SK-N-SH treated with all-trans-retinoic acid at 6 μM for 48 hours (cell line): ENCODE data around the gene IKBKG.

Experiments used
- ATAC-seq: fragments of 200-7000 bp; cut with Tn5 transposase; 3 replicates; pipeline ENCODE4 v1.9.1; 2020; ENCODE audit warnings: mild to moderate bottlenecking, moderate library complexity
- BACH2 ChIP-seq: fragments of 250-450 bp; sonication (Bioruptor Pico); IDR thresholded peaks from 2 replicates; pipeline ENCODE4 v1.9.0; 2021; ENCODE audit warnings: mild to moderate bottlenecking, borderline replicate concordance
- CSDC2 ChIP-seq: fragments of 250-450 bp; sonication (Bioruptor Pico); IDR thresholded peaks from 2 replicates; pipeline ENCODE4 v1.5.0; 2020; ENCODE audit warnings: mild to moderate bottlenecking, moderate library complexity
- ISL1 ChIP-seq: fragments of 250-450 bp; sonication (Bioruptor Pico); IDR thresholded peaks from 2 replicates; pipeline ENCODE4 v2.1.2; 2022; ENCODE audit warnings: mild to moderate bottlenecking, moderate library complexity
- OSR1 ChIP-seq: fragments of 250-450 bp; sonication (Bioruptor Pico); IDR thresholded peaks from 2 replicates; pipeline ENCODE4 v1.8.0; 2022; ENCODE audit warnings: moderate library complexity, mild to moderate bottlenecking, inconsistent platforms
- PPARA ChIP-seq: fragments of 250-450 bp; sonication (Bioruptor Pico); IDR thresholded peaks from 2 replicates; pipeline ENCODE4 v1.5.0; 2020; ENCODE audit warnings: mild to moderate bottlenecking, borderline replicate concordance
- RARB ChIP-seq: fragments of 250-450 bp; sonication (Bioruptor Pico); IDR thresholded peaks from 2 replicates; pipeline ENCODE4 v1.8.0; 2021; ENCODE audit warnings: mild to moderate bottlenecking, moderate library complexity
- SNAI2 ChIP-seq: fragments of 250-450 bp; sonication (Bioruptor Pico); IDR thresholded peaks from 2 replicates; pipeline ENCODE4 v1.5.0; 2020; ENCODE audit warnings: mild to moderate bottlenecking, moderate library complexity
- TCF4 ChIP-seq: fragments of 250-450 bp; sonication (Bioruptor Pico); IDR thresholded peaks from 2 replicates; pipeline ENCODE4 v1.8.0; 2021; ENCODE audit warnings: mild to moderate bottlenecking, moderate library complexity, borderline replicate concordance
- TOX ChIP-seq: fragments of 250-450 bp; sonication (Bioruptor Pico); IDR thresholded peaks from 2 replicates; pipeline ENCODE4 v1.8.0; 2021; ENCODE audit warnings: mild to moderate bottlenecking, moderate library complexity, borderline replicate concordance
- ZC3H10 ChIP-seq: fragments of 250-450 bp; sonication (Bioruptor Pico); IDR thresholded peaks from 2 replicates; pipeline ENCODE4 v1.5.1; 2021; ENCODE audit warnings: mild to moderate bottlenecking, moderate library complexity
- ZFP3 ChIP-seq: fragments of 250-450 bp; sonication (Bioruptor Pico); IDR thresholded peaks from 2 replicates; pipeline ENCODE4 v1.5.0; 2020; ENCODE audit warnings: mild to moderate bottlenecking, moderate library complexity
- ZFP30 ChIP-seq: fragments of 450-650 bp; formaldehyde crosslinking; IDR thresholded peaks from 2 replicates; pipeline ENCODE4 v1.5.0; 2022; ENCODE audit warnings: mild to moderate bottlenecking, moderate library complexity
- ZNF565 ChIP-seq: fragments of 450-650 bp; formaldehyde crosslinking; conservative IDR thresholded peaks from 2 replicates; pipeline ENCODE4 v1.5.0; 2020; ENCODE audit warnings: low read depth, mild to moderate bottlenecking, moderate library complexity
- ZNF8 ChIP-seq: fragments of 450-650 bp; formaldehyde crosslinking; IDR thresholded peaks from 2 replicates; pipeline ENCODE4 v1.5.0; 2020; ENCODE audit warnings: mild to moderate bottlenecking, moderate library complexity
- TF ChIP-seq, protein P1 (sequence below): fragments of 250-450 bp; sonication (Bioruptor Pico); IDR thresholded peaks from 2 replicates; pipeline ENCODE4 v1.5.1; 2020; ENCODE audit warnings: low read depth, mild to moderate bottlenecking, moderate library complexity
- TF ChIP-seq, protein P2 (sequence below): fragments of 250-450 bp; sonication (Bioruptor Pico); IDR thresholded peaks from 2 replicates; pipeline ENCODE4 v1.5.0; 2020; ENCODE audit warnings: mild to moderate bottlenecking, moderate library complexity
- TF ChIP-seq, protein P3 (sequence below): fragments of 250-450 bp; sonication (Bioruptor Pico); IDR thresholded peaks from 2 replicates; pipeline ENCODE4 v1.5.1; 2021; ENCODE audit warnings: mild to moderate bottlenecking, moderate library complexity
- TF ChIP-seq, protein P4 (sequence below): fragments of 250-450 bp; sonication (Bioruptor Pico); IDR thresholded peaks from 2 replicates; pipeline ENCODE4 v1.8.0; 2020; ENCODE audit warnings: mild to moderate bottlenecking, moderate library complexity, borderline replicate concordance
- TF ChIP-seq, protein P5 (sequence below): fragments of 250-450 bp; sonication (Bioruptor Pico); IDR thresholded peaks from 2 replicates; pipeline ENCODE4 v1.8.0; 2021; ENCODE audit warnings: low read depth, mild to moderate bottlenecking, moderate library complexity, borderline replicate concordance

The IKBKG gene

DNA sequence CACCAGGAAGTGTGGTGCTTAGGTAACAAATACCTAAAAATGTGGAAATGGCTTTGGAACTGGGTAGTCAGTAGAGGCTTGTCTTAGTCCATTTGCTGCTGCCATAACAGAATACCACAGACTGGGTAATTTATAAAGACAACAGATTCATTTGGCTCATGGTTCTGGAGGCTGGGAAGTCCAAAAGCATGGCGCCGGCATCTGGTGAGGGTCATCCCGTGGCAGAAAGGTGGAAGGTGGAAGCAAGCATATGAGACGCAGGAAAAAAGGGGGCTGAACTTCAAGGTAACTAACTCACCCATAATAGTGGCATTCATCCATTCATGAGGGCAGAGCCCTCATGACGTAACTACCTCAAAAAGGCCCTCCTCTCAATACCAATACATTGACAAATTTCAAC lies 38.0 kb upstream of the IKBKG start:
- no peak for TF ChIP-seq ZC3H10 (CRISPR knock-in tag)
- no peak for TF ChIP-seq ZFP30 (CRISPR knock-in tag)
- no peak for TF ChIP-seq ZNF8 (CRISPR knock-in tag)
- TF ChIP-seq, protein P1, sequence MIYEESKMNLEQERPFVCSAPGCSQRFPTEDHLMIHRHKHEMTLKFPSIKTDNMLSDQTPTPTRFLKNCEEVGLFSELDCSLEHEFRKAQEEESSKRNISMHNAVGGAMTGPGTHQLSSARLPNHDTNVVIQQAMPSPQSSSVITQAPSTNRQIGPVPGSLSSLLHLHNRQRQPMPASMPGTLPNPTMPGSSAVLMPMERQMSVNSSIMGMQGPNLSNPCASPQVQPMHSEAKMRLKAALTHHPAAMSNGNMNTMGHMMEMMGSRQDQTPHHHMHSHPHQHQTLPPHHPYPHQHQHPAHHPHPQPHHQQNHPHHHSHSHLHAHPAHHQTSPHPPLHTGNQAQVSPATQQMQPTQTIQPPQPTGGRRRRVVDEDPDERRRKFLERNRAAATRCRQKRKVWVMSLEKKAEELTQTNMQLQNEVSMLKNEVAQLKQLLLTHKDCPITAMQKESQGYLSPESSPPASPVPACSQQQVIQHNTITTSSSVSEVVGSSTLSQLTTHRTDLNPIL (CRISPR knock-in tag): no peak
- TF ChIP-seq, protein P2, sequence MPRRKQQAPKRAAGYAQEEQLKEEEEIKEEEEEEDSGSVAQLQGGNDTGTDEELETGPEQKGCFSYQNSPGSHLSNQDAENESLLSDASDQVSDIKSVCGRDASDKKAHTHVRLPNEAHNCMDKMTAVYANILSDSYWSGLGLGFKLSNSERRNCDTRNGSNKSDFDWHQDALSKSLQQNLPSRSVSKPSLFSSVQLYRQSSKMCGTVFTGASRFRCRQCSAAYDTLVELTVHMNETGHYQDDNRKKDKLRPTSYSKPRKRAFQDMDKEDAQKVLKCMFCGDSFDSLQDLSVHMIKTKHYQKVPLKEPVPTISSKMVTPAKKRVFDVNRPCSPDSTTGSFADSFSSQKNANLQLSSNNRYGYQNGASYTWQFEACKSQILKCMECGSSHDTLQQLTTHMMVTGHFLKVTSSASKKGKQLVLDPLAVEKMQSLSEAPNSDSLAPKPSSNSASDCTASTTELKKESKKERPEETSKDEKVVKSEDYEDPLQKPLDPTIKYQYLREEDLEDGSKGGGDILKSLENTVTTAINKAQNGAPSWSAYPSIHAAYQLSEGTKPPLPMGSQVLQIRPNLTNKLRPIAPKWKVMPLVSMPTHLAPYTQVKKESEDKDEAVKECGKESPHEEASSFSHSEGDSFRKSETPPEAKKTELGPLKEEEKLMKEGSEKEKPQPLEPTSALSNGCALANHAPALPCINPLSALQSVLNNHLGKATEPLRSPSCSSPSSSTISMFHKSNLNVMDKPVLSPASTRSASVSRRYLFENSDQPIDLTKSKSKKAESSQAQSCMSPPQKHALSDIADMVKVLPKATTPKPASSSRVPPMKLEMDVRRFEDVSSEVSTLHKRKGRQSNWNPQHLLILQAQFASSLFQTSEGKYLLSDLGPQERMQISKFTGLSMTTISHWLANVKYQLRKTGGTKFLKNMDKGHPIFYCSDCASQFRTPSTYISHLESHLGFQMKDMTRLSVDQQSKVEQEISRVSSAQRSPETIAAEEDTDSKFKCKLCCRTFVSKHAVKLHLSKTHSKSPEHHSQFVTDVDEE (CRISPR knock-in tag): no peak
- TF ChIP-seq, protein P3, sequence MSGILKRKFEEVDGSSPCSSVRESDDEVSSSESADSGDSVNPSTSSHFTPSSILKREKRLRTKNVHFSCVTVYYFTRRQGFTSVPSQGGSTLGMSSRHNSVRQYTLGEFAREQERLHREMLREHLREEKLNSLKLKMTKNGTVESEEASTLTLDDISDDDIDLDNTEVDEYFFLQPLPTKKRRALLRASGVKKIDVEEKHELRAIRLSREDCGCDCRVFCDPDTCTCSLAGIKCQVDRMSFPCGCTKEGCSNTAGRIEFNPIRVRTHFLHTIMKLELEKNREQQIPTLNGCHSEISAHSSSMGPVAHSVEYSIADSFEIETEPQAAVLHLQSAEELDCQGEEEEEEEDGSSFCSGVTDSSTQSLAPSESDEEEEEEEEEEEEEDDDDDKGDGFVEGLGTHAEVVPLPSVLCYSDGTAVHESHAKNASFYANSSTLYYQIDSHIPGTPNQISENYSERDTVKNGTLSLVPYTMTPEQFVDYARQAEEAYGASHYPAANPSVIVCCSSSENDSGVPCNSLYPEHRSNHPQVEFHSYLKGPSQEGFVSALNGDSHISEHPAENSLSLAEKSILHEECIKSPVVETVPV (CRISPR knock-in tag): no peak
- TF ChIP-seq ZFP3 (CRISPR knock-in tag): no peak
- TF ChIP-seq, protein P4, sequence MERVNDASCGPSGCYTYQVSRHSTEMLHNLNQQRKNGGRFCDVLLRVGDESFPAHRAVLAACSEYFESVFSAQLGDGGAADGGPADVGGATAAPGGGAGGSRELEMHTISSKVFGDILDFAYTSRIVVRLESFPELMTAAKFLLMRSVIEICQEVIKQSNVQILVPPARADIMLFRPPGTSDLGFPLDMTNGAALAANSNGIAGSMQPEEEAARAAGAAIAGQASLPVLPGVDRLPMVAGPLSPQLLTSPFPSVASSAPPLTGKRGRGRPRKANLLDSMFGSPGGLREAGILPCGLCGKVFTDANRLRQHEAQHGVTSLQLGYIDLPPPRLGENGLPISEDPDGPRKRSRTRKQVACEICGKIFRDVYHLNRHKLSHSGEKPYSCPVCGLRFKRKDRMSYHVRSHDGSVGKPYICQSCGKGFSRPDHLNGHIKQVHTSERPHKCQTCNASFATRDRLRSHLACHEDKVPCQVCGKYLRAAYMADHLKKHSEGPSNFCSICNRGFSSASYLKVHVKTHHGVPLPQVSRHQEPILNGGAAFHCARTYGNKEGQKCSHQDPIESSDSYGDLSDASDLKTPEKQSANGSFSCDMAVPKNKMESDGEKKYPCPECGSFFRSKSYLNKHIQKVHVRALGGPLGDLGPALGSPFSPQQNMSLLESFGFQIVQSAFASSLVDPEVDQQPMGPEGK (CRISPR knock-in tag): no peak
- no peak for TF ChIP-seq TCF4 (CRISPR knock-in tag)
- TF ChIP-seq OSR1 (CRISPR knock-in tag): no peak

DNA sequence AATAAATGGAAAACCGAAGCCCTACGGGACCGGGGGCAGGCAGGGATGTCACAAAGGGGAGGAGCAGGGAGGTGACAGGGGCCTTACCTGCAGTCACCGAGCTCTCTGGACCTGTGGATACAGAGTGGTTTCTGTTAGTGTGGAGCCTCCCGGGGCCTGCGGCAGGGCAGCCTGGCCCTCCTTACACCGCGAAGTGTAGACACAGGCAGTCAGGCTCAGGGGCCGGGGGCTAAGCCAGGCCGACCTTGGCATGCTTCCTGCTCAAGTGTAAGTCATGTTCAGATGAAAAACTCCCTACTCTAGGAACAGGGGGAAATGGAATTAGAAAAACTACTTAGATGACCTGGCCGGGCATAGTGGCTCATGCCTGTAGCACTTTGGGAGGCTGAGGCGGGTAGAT lies 35.7 kb upstream of the IKBKG start:
- ATAC-seq: no peak
- no peak for TF ChIP-seq ZNF565 (CRISPR knock-in tag)
- no peak for TF ChIP-seq TOX (CRISPR knock-in tag)
- no peak for TF ChIP-seq ZFP30 (CRISPR knock-in tag)
- no peak for TF ChIP-seq CSDC2 (CRISPR knock-in tag)

More for the DNA sequence above, 38.0 kb upstream of the IKBKG start:
- no peak for ATAC-seq

DNA sequence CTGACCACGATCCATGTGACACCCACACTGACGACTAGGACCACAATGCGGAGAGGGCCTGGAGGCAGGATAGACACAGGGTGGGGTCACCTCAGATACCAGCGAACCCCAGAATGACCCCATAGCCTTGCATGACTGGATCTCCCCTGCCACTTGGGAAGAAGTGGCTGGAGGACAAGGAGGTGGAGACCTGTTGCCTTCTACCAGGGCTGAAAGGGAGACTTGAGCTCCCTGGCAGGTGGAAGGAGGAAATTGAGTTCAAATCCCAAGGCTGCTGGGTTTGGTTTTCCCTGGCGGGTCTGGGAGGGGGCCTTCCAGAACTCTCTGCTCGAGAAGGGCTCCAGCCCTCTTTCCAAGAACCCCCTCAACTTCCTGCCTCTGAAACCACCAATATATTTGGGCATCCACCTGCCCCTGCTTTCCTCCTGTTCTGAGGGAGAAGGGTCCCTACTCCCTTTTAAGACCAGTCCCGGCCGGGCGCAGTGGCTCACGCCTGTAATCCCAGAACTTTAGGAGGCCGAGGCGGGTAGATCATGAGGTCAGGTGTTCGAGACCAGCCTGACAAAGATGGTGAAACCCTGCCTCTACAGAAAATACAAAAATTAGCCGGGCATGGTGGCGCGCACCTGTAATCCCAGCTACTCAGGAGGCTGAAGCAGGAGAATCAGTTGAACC lies 34.4 kb upstream of the IKBKG start:
- TF ChIP-seq, protein P3 (CRISPR knock-in tag): no peak
- no peak for TF ChIP-seq SNAI2
- TF ChIP-seq CSDC2 (CRISPR knock-in tag): no peak
- no peak for ATAC-seq

DNA sequence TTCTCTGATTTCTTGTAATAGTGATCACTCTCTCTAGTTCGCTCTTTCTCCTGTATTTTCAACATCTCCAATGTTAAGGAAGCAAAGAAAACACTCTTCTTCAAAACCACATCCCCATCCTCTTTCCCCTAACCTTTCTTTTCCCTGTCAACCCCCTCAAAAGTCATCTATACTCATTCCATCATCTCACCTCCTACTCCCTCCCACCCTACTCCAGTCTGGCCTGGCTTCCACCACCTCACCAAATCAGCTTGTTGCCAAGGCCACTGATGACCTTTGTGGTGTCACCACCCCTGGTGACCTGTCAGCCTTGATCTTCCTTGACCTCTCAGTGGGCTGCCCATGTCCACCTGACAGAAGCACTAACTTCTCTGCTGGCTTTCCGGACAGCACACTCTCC lies 33.7 kb upstream of the IKBKG start:
- ATAC-seq: no peak
- TF ChIP-seq RARB (CRISPR knock-in tag) (no peak), TCF4 (CRISPR knock-in tag) (no peak), ISL1 (CRISPR knock-in tag) (no peak), ZFP3 (CRISPR knock-in tag) (no peak), BACH2 (CRISPR knock-in tag) (no peak), OSR1 (CRISPR knock-in tag) (no peak), PPARA (CRISPR knock-in tag) (no peak)
- TF ChIP-seq, protein P3 (CRISPR knock-in tag): no peak
- TF ChIP-seq, protein P5, sequence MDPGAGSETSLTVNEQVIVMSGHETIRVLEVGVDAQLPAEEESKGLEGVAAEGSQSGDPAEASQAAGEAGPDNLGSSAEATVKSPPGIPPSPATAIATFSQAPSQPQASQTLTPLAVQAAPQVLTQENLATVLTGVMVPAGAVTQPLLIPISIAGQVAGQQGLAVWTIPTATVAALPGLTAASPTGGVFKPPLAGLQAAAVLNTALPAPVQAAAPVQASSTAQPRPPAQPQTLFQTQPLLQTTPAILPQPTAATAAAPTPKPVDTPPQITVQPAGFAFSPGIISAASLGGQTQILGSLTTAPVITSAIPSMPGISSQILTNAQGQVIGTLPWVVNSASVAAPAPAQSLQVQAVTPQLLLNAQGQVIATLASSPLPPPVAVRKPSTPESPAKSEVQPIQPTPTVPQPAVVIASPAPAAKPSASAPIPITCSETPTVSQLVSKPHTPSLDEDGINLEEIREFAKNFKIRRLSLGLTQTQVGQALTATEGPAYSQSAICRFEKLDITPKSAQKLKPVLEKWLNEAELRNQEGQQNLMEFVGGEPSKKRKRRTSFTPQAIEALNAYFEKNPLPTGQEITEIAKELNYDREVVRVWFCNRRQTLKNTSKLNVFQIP: no peak
- TF ChIP-seq, protein P4 (CRISPR knock-in tag): no peak
- TF ChIP-seq, protein P1 (CRISPR knock-in tag): no peak
